ENCODE measurements around the gene EPHB3.

EPHB3 gene

GRCh38 chr3:184563941-184564684, 2.5 kb downstream of the EPHB3 start:
- peak in 1 of 56 donors; percentile 19 for DNase-seq

- DNase-seq: no peak
These were observed 3.2 kb downstream of the EPHB3 start for GRCh38 chr3:184564685-184565385.

GRCh38 chr3:184565421-184566211, 4.0 kb downstream of the EPHB3 start:
- DNase-seq: peak in 6 of 56 donors; percentile 7 to 46 (median 16)

GRCh38 chr3:184566441-184567414, 5.1 kb downstream of the EPHB3 start:
- DNase-seq: no peak

- DNase-seq: no peak
These were observed 6.5 kb downstream of the EPHB3 start for GRCh38 chr3:184567946-184568559.

GRCh38 chr3:184568560-184568923, 7.0 kb downstream of the EPHB3 start:
- peak in 2 of 56 donors; percentile 60 to 64 for DNase-seq

GRCh38 chr3:184568924-184569829, 7.6 kb downstream of the EPHB3 start:
- DNase-seq: peak in 49 of 56 donors; percentile 16 to 85 (median 44)

GRCh38 chr3:184570035-184570434, 8.4 kb downstream of the EPHB3 start:
- no peak for DNase-seq

GRCh38 chr3:184570489-184570888, 8.9 kb downstream of the EPHB3 start:
- no peak for DNase-seq

GRCh38 chr3:184571750-184572377, 10.3 kb downstream of the EPHB3 start:
- no peak for DNase-seq

- DNase-seq: no peak
These were observed 11.2 kb downstream of the EPHB3 start for GRCh38 chr3:184572633-184573270.

GRCh38 chr3:184574515-184575417, 13.2 kb downstream of the EPHB3 start:
- DNase-seq: no peak

- no peak for DNase-seq
These were observed 14.1 kb downstream of the EPHB3 start for GRCh38 chr3:184575701-184576100.

GRCh38 chr3:184576457-184577240, 15.1 kb downstream of the EPHB3 start:
- DNase-seq: no peak

GRCh38 chr3:184577546-184577945, 16.0 kb downstream of the EPHB3 start:
- DNase-seq: no peak

- no peak for DNase-seq
These were observed 16.6 kb downstream of the EPHB3 start for GRCh38 chr3:184578218-184578617.

Data from nucleus accumbens (tissue), 56 donors.